Activated gamma-delta T cell treated with Interleukin-2 at 50 U/mL for 16 hours (primary cell): ENCODE results near the gene TMEFF1.

ENCODE experiments used
- DNase-seq: peaks from one replicate; pipeline ENCODE4 v3.0.0-alpha.2; 2020

The TMEFF1 gene

GRCh38 chr9:100626949-100627348, 154.0 kb downstream of the TMEFF1 start:
- DNase-seq, result no peak
